AG04449 (cell line): Measurements from ENCODE around the gene YAF2.

Source experiments
- CTCF ChIA-PET: fragments of 350-600 bp; formaldehyde crosslinking; extraction: SDS; loops from one replicate; lab custom pipeline; 2021; ENCODE audit warnings: antibody characterized with exemption; lab: Yijun Ruan, JAX
- POLR2A ChIA-PET: fragments of 400-600, 350-600 bp; formaldehyde crosslinking; extraction: SDS; loops from one replicate; lab custom pipeline; 2020; ENCODE audit warnings: antibody characterized with exemption, inconsistent platforms; lab: Yijun Ruan, JAX
- DNase-seq: peaks from one replicate; pipeline ENCODE4 v3.0.0-alpha.2; 2010; ENCODE audit warnings: low read depth, low spot score
- H3K4me3 ChIP-seq: 2 replicates; pipeline ENCODE4 v1.5.1; 2011; ENCODE audit warnings: low read depth, mild to moderate bottlenecking, control low read depth, low read length
- TF ChIP-seq, protein P1 (sequence below): IDR thresholded peaks from one replicate; pipeline ENCODE4 v1.5.1; 2011; ENCODE audit warnings: mild to moderate bottlenecking, moderate library complexity, low read length, control low read depth, inconsistent platforms; ENCODE audit not compliant: insufficient read depth; ENCODE audit errors: missing control alignments

YAF2 gene

DNA sequence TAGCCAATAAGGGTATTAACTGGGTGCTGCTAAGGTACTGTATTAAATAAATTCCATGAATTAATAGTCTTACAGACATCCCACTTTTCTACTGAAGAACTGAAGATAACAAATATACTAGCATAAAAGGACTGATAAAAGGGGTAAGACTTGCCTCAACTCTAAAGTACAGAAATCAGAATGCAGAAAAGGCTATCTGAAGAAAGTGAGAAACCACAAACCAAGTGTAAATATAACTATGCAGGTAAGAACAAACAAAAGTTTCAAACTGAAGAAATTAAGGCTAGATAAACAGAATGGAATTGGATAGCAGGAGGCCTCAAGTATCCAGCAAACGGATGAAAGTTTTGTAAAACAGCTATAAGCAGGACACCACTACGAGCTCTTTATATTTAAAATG lies 29.5 kb downstream of the YAF2 start:
- POLR2A ChIA-PET, result no interaction called here
- TF ChIP-seq, protein P1, sequence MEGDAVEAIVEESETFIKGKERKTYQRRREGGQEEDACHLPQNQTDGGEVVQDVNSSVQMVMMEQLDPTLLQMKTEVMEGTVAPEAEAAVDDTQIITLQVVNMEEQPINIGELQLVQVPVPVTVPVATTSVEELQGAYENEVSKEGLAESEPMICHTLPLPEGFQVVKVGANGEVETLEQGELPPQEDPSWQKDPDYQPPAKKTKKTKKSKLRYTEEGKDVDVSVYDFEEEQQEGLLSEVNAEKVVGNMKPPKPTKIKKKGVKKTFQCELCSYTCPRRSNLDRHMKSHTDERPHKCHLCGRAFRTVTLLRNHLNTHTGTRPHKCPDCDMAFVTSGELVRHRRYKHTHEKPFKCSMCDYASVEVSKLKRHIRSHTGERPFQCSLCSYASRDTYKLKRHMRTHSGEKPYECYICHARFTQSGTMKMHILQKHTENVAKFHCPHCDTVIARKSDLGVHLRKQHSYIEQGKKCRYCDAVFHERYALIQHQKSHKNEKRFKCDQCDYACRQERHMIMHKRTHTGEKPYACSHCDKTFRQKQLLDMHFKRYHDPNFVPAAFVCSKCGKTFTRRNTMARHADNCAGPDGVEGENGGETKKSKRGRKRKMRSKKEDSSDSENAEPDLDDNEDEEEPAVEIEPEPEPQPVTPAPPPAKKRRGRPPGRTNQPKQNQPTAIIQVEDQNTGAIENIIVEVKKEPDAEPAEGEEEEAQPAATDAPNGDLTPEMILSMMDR, result no peak
- CTCF ChIA-PET, result no interaction called here

DNA sequence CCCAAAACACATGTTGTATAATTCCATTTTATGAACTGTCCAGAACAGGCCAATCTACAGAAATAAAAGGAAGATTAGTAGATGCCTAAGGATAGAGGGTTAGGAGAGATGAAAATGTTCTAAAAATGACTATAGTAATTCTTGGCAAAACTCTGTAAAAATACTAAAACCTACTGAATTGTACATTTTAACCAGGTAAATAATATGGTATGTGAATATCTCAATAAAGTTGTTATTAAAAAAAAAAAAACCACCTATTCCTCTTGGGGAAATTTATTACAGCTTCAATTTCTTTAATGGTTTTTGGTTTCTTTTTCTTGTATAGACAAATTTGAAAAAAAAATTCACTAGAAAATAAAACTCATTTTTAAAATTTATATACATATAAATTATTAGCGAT lies 33.2 kb downstream of the YAF2 start:
- ChIA-PET CTCF (no interaction called here), POLR2A (no interaction called here)
- no peak overlapping the region for H3K4me3 ChIP-seq
- DNase-seq, result no peak
- TF ChIP-seq, protein P1, result no peak

More for the DNA sequence above, 29.5 kb downstream of the YAF2 start:
- no peak for DNase-seq
- no peak overlapping the region for H3K4me3 ChIP-seq

DNA sequence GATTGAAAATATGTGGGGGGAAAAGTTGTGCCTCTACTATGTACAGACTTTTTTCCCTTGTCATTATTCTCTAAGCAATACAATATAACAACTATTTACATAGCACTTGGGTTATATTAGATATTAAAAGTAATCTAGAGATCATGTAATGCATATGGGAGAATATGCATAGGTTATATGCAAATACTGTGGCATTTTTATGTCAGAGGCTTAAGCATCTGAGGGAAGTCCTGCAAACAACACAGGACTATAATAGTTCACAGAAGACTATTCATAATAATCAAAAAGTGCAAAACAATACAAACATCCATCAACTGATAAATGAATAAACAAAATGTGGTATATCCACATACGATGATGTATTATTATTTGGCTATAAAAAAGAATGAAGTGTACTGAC lies 33.7 kb downstream of the YAF2 start:
- TF ChIP-seq, protein P1, result no peak
- no peak overlapping the region for H3K4me3 ChIP-seq
- ChIA-PET POLR2A (no interaction called here), CTCF (no interaction called here)
- DNase-seq, result no peak

DNA sequence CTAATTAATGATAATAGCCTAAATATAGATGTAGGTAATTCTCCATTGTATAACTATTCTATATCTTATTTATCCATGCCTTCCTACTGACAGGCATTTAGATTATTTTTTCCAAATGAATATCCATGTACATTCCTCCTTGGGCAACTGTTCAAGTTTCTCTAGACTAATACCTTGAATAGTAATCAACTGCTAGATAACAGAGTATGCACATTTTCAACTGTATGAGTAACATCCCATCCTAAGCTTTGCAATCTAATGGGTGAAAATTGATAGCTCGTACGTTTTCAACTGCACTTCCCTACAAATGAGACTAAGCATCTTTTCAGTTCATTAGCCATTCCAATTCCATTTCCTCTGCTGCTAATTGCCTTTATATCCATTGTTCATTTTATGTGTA lies 37.0 kb downstream of the YAF2 start:
- TF ChIP-seq, protein P1, result no peak
- POLR2A ChIA-PET, result no interaction called here

DNA sequence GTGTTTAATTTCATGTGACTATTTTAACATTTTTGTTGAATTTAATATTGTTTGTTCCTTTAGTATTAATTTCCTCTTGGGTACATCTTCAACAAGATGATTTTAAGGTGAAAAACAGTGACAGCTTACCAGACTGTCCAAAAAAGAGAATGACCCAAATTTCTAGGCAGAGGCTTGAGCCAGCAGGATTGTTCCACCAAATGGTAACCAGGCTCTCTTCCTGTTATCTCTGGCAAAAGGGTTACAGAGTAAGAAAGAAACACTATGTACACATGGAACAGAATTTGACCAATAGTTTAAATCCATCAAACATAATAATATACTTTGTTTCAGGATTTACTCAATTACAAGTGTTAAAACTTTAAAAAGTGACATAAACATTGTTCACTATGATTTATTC lies 39.0 kb downstream of the YAF2 start:
- TF ChIP-seq, protein P1, result no peak
- no peak overlapping the region for H3K4me3 ChIP-seq
- ChIA-PET CTCF (interaction anchor here (1.3 kb wide), 1 partner anchor 12 kb away, joined by 4 read pairs; no protein-coding TSS in a partner anchor), POLR2A (no interaction called here)
- DNase-seq, result no peak

More for the DNA sequence above, 37.0 kb downstream of the YAF2 start:
- H3K4me3 ChIP-seq, result no peak overlapping the region
- CTCF ChIA-PET, result interaction anchor here (1.3 to 1.4 kb wide), 2 partner anchors 10 to 13 kb away, joined by 3 read pairs; no protein-coding TSS in a partner anchor
- DNase-seq, result no peak

DNA sequence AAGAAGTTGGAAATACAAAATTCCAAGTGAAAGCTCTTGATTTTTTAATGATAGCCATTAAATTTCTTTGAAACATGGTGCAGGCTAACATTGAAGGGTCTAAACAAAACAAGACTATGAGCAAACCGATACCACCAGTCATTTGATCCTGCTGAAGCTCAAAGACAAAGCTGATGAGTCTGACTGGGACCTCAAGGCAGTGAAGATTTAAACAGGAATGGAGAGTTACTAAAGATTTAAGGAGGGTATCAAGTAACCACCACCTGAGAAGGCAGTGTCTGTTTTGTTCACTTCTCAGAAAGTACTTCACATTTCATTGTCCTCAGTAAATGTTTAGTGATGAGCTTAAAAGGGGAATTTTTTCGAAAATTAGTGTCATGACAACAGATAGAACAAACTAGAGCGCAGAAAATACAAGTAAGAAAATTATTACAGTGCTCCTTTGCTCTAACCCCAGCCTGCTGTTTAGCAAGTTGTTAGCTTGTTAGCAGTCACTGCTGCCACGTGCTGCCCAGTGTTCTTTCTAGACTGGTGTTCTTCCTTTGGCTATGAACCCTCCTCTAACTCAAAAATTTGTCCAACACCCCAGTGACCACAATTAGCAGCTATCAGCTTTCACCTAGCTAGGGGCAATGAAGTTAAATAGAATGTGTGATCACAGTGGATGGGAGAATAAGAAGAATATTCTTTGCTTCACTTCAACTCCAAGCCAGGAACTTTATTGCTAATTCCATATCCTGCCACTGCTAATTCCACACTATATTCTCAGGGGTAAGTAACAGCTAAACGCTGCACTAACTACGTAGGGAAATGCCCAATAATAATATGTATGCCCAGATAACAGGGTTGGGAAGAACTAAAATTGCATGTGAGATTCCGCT lies 41.1 kb downstream of the YAF2 start:
- CTCF ChIA-PET, result interaction anchor here (1.1 to 1.2 kb wide), 2 partner anchors 10 kb away, joined by 4 read pairs; no protein-coding TSS in a partner anchor
- POLR2A ChIA-PET, result no interaction called here
- no peak overlapping the region for H3K4me3 ChIP-seq
- TF ChIP-seq, protein P1, result no peak
- no peak for DNase-seq
